Fibroblast of the aortic adventitia (primary cell): ENCODE measurements around the gene PCSK4. TPM values are rescaled to one million over a fixed set of nuclear protein-coding genes. Genes with fewer than 3 reads are reported as not detected.

Experiments used
- DNase-seq: peaks from one replicate; pipeline ENCODE4 v3.0.0-alpha.2; 2010; ENCODE audit warnings: low read depth
- H3K4me3 ChIP-seq: 2 replicates; pipeline ENCODE4 v1.5.1; 2011; ENCODE audit warnings: low read depth, mild to moderate bottlenecking, control low read depth, low read length, moderate library complexity
- total RNA-seq: library from RNA; depleted of rRNA; stranded (reverse); fragments of >200 nt; gene quantifications from 2 replicates; pipeline ENCODE4 v1.2.3, GENCODE V29; 2012; ENCODE audit warnings: low replicate concordance
- TF ChIP-seq, protein P1 (sequence below): IDR thresholded peaks from 2 replicates; pipeline ENCODE4 v1.5.1; 2011; ENCODE audit warnings: mild to moderate bottlenecking, low read length, control low read depth, inconsistent platforms; ENCODE audit not compliant: insufficient read depth

PCSK4 gene
- total RNA-seq, 1 donor, result 2.2 TPM

DNA sequence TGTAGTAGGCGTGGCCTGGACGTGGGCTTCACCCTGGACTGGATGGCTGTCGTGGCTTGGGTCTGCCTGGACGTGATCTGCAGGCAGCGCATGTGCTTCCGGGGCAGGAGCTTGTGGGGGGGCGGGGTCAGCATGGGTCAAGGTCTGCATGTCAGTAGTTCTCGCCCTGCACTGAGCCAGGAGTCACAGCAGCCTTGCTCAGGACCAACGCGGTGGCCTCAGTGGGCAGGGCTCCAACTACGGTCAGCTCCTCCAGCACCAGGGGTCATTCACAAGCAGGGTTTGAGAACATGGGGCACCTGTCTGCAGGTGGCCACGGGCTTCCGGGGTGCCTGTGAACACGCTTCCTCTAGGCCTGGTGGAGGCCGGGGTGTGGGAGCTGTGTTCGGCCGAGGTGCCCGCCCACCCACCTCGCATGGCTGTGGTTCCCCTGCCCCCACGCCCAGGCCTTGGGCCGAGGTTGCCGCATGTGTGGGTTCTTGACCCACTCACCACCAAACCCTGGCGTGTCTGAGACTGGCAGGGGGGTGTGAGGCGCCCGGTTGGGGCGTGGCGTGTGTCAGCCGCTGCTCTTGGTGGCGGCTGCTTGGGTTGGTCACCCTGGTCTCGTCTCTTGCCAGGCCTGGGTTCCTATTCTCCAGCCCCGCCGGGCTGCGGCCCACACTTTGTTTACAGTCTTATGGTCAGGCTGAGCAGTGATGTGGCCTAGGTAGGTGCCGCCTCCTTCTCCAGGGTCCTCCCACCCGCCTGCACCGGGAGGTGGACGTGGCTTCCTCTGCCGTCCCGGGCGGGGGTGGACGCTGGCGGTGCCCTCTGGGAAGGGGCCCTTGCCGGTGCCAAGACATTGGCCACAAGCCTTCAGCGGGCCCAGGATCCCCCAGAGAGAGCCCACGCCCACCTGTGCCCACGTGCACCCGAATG lies 56.8 kb downstream of the PCSK4 start:
- no peak overlapping the region for H3K4me3 ChIP-seq
- TF ChIP-seq, protein P1, sequence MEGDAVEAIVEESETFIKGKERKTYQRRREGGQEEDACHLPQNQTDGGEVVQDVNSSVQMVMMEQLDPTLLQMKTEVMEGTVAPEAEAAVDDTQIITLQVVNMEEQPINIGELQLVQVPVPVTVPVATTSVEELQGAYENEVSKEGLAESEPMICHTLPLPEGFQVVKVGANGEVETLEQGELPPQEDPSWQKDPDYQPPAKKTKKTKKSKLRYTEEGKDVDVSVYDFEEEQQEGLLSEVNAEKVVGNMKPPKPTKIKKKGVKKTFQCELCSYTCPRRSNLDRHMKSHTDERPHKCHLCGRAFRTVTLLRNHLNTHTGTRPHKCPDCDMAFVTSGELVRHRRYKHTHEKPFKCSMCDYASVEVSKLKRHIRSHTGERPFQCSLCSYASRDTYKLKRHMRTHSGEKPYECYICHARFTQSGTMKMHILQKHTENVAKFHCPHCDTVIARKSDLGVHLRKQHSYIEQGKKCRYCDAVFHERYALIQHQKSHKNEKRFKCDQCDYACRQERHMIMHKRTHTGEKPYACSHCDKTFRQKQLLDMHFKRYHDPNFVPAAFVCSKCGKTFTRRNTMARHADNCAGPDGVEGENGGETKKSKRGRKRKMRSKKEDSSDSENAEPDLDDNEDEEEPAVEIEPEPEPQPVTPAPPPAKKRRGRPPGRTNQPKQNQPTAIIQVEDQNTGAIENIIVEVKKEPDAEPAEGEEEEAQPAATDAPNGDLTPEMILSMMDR, result no peak
- no peak for DNase-seq

- DNase-seq, result no peak
- no peak overlapping the region for H3K4me3 ChIP-seq
- TF ChIP-seq, protein P1, result no peak
These were observed 57.7 kb downstream of the PCSK4 start for GRCh38 chr19:1432507-1432887.

DNA sequence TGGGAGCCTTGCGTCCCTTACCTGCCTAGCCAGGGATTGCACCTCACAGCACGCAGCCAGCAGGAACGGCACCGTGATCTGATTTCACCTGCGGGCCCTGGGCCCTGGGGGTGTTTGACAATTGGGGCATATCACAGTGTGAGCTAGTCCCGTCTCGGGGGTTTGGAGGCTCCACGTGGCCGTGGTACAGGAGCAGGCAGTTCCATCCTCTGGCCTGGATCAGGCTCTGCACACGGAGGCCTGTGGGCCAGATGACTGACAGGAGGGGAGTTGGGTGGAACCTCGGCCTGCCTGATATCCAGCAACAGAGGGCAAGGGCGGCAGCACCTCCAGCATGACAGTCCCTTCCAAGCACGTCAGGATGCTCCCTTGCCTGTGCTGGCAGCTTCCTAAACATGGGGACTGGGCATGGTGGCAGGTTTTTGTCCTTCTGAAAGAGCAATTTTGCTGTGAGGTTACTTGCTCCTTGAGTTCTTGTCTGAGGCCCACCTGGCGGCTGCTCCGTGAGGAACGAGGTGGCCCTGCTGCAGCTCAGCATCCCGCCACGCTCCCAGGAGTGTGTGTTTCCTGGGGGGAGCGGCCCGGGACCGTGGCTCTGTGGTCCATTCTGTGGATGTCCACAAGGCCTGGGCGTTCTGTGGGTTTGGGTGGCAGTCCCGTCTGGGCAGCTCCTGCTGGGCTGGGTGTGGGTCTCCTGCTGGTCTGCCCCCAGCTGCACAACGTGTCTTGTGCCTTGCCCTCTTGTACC lies 58.2 kb downstream of the PCSK4 start:
- DNase-seq, result no peak
- TF ChIP-seq, protein P1, result no peak
- no peak overlapping the region for H3K4me3 ChIP-seq

Other genes with a start within 250 kb of the PCSK4 start
- 15.7 and 55.6 TPM in 2 replicates for gene ATP5F1D, start 248.6 kb downstream of the PCSK4 start, total RNA-seq
- 23.2 and 32.5 TPM in 2 replicates for gene MIDN, start 241.8 kb downstream of the PCSK4 start, total RNA-seq
- 245 and 776 TPM in 2 replicates for gene CIRBP, start 221.0 kb downstream of the PCSK4 start, total RNA-seq
- gene FAM174C, start 214.8 kb downstream of the PCSK4 start, total RNA-seq, result 25.2 and 123 TPM in 2 replicates
- gene EFNA2, start 204.5 kb downstream of the PCSK4 start, total RNA-seq, result not detected in 2 replicates
- 14.6 and 40.7 TPM in 2 replicates for gene NDUFS7, start 106.4 kb downstream of the PCSK4 start, total RNA-seq
- 8.8 and 40.6 TPM in 2 replicates for gene GAMT, start 88.8 kb downstream of the PCSK4 start, total RNA-seq
- 17.3 and 43.8 TPM in 2 replicates for gene DAZAP1, start 82.8 kb downstream of the PCSK4 start, total RNA-seq
- gene RPS15, start 52.0 kb downstream of the PCSK4 start, total RNA-seq, result 567 and 712 TPM in 2 replicates
- gene APC2, start 40.2 kb downstream of the PCSK4 start, total RNA-seq, result 0.27 and 0.57 TPM in 2 replicates
- gene C19orf25, start 11.1 kb downstream of the PCSK4 start, total RNA-seq, result 13.2 and 26.8 TPM in 2 replicates
- gene REEP6, start 831 bp upstream of the PCSK4 start, total RNA-seq, result 0.65 and 2.8 TPM in 2 replicates
- gene ADAMTSL5, start 22.7 kb upstream of the PCSK4 start, total RNA-seq, result 1.2 and 4.2 TPM in 2 replicates
- gene PLK5, start 33.7 kb upstream of the PCSK4 start, total RNA-seq, result not detected in 2 replicates
- 19.0 and 27.6 TPM in 2 replicates for gene MEX3D, start 78.0 kb upstream of the PCSK4 start, total RNA-seq
- 66.3 and 77.3 TPM in 2 replicates for gene MBD3, start 102.5 kb upstream of the PCSK4 start, total RNA-seq
- gene UQCR11, start 115.1 kb upstream of the PCSK4 start, total RNA-seq, result 28.9 and 37.6 TPM in 2 replicates
- gene TCF3, start 162.3 kb upstream of the PCSK4 start, total RNA-seq, result 27.0 and 74.2 TPM in 2 replicates